ENCODE measurements around the gene IL11.
A peak's percentile ranks its signal among the peaks of the same experiment; 100 is the strongest.

The IL11 gene

GRCh38 chr19:55354698-55355212, 15.5 kb downstream of the IL11 start, which contains the start of gene COX6B2:
Gene COX6B2 (minus strand): TSS chr19:55354719. CDS start chr19:55354521, 198 bp downstream.
- H3K4me3 ChIP-seq (replicated peaks; ENCODE audit: low read depth, low read length): peak within 1 kb of the TSS; percentile 51
- DNase-seq (ENCODE audit: low read depth): no peak
- no peak for TF ChIP-seq CTCF (IDR thresholded peaks at IDR 0.05; ENCODE audit: low read length, missing control alignments)

- no peak for TF ChIP-seq CTCF (IDR thresholded peaks at IDR 0.05; ENCODE audit: low read length, missing control alignments)
- peak overlapping the region; percentile 51 for H3K4me3 ChIP-seq (replicated peaks; ENCODE audit: low read depth, low read length)
- DNase-seq (ENCODE audit: low read depth): peak; percentile 41
Measured at GRCh38 chr19:55353803-55354697, 16.2 kb downstream of the IL11 start.

- peak overlapping the region; percentile 51 for H3K4me3 ChIP-seq (replicated peaks; ENCODE audit: low read depth, low read length)
- TF ChIP-seq CTCF (IDR thresholded peaks at IDR 0.05; ENCODE audit: low read length, missing control alignments): no peak
- DNase-seq (ENCODE audit: low read depth): no peak
Measured at GRCh38 chr19:55353356-55353802, 16.9 kb downstream of the IL11 start.

GRCh38 chr19:55352549-55353145, 17.6 kb downstream of the IL11 start:
- TF ChIP-seq CTCF (IDR thresholded peaks at IDR 0.05; ENCODE audit: low read length, missing control alignments): no peak

GRCh38 chr19:55352040-55352439, 18.2 kb downstream of the IL11 start:
- no peak overlapping the region for H3K4me3 ChIP-seq (replicated peaks; ENCODE audit: low read depth, low read length)
- DNase-seq (ENCODE audit: low read depth): no peak

More at GRCh38 chr19:55352549-55353145, 17.6 kb downstream of the IL11 start:
- no peak for DNase-seq (ENCODE audit: low read depth)
- H3K4me3 ChIP-seq (replicated peaks; ENCODE audit: low read depth, low read length): no peak overlapping the region

More at GRCh38 chr19:55352040-55352439, 18.2 kb downstream of the IL11 start:
- TF ChIP-seq CTCF (IDR thresholded peaks at IDR 0.05; ENCODE audit: low read length, missing control alignments): no peak
